Measurements from ENCODE around the gene NHLRC4.

- TF ChIP-seq CTCF (IDR thresholded peaks at IDR 0.05; ENCODE audit: insufficient read depth, low read length) (no peak), POLR2AphosphoS5 (IDR thresholded peaks at IDR 0.05; ENCODE audit: low read depth) (no peak)
Observed at GRCh38 chr16:617855-618254, 51.0 kb downstream of the NHLRC4 start.
